Measurements from ENCODE around the gene P2RY13.

P2RY13 gene

GRCh38 chr3:151329363-151329762 lies at the start of gene P2RY13:
Gene P2RY13, minus strand, starts transcription at chr3:151329549. Its CDS starts 21 bp downstream, at chr3:151329528.
- no peak for DNase-seq

- DNase-seq, result no peak
These were observed 48.5 kb upstream of the P2RY13 start for GRCh38 chr3:151377768-151378385.

GRCh38 chr3:151372063-151372820 lies 42.9 kb upstream of the P2RY13 start:
- no peak for DNase-seq

- DNase-seq, result no peak
These were observed 42.2 kb upstream of the P2RY13 start for GRCh38 chr3:151371526-151371925.

GRCh38 chr3:151367448-151367847 lies 38.1 kb upstream of the P2RY13 start:
- DNase-seq, result no peak

GRCh38 chr3:151366993-151367392 lies 37.6 kb upstream of the P2RY13 start:
- no peak for DNase-seq

- DNase-seq, result no peak
These were observed 33.4 kb upstream of the P2RY13 start for GRCh38 chr3:151362751-151363174.

GRCh38 chr3:151357463-151357850 lies 28.1 kb upstream of the P2RY13 start:
- DNase-seq, result peak in 1 of 2 experiments; percentile 9

GRCh38 chr3:151356794-151357462 lies 27.6 kb upstream of the P2RY13 start:
- peak in 1 of 2 experiments; percentile 30 for DNase-seq

- DNase-seq, result no peak
These were observed 22.3 kb upstream of the P2RY13 start for GRCh38 chr3:151351648-151352047.

- no peak for DNase-seq
These were observed 21.9 kb upstream of the P2RY13 start for GRCh38 chr3:151351219-151351618.

- DNase-seq, result no peak
These were observed 21.3 kb upstream of the P2RY13 start for GRCh38 chr3:151350656-151351055.

GRCh38 chr3:151347432-151347831 lies 18.1 kb upstream of the P2RY13 start:
- no peak for DNase-seq

- no peak for DNase-seq
These were observed 16.9 kb upstream of the P2RY13 start for GRCh38 chr3:151346292-151346691.

- DNase-seq, result no peak
These were observed 16.5 kb upstream of the P2RY13 start for GRCh38 chr3:151345859-151346258.

- DNase-seq, result no peak
These were observed 2.3 kb upstream of the P2RY13 start for GRCh38 chr3:151331696-151332095.

GRCh38 chr3:151330899-151331298 lies 1.6 kb upstream of the P2RY13 start:
- no peak for DNase-seq

- DNase-seq, result no peak
These were observed 1.0 kb upstream of the P2RY13 start for GRCh38 chr3:151330379-151330778.

GRCh38 chr3:151328298-151328995 lies 902 bp downstream of the P2RY13 start:
- DNase-seq, result no peak

GRCh38 chr3:151327571-151328198 lies 1.7 kb downstream of the P2RY13 start:
- no peak for DNase-seq

GRCh38 chr3:151322511-151322910 lies 6.8 kb downstream of the P2RY13 start:
- DNase-seq, result no peak

- no peak for DNase-seq
These were observed 7.8 kb downstream of the P2RY13 start for GRCh38 chr3:151321526-151321925.

- DNase-seq, result no peak
These were observed 9.2 kb downstream of the P2RY13 start for GRCh38 chr3:151320131-151320530.
